Keratinocyte (primary cell): ENCODE measurements around the gene CARS1.

ENCODE experiments used
- CTCF ChIP-seq, 3 experiments: IDR thresholded peaks in 1 of 3; conservative IDR thresholded peaks in 1 of 3; optimal IDR thresholded peaks in 1 of 3; 2 replicates in 2 of 3; 3 replicates in 1 of 3; pipeline versions ENCODE3 to v1.5.1; 2011; ENCODE audit warnings: low read length in 3 of 3, mild to moderate bottlenecking in 3 of 3, moderate library complexity in 2 of 3, control low read depth in 1 of 3, inconsistent platforms in 1 of 3; ENCODE audit not compliant: insufficient read depth in 2 of 3; ENCODE audit errors: extremely low read depth in 1 of 3
- EZH2 ChIP-seq: IDR thresholded peaks from one replicate; pipeline ENCODE4 v1.6.1; 2012; ENCODE audit warnings: inconsistent platforms, mild to moderate bottlenecking, low read length, moderate library complexity

DNA sequence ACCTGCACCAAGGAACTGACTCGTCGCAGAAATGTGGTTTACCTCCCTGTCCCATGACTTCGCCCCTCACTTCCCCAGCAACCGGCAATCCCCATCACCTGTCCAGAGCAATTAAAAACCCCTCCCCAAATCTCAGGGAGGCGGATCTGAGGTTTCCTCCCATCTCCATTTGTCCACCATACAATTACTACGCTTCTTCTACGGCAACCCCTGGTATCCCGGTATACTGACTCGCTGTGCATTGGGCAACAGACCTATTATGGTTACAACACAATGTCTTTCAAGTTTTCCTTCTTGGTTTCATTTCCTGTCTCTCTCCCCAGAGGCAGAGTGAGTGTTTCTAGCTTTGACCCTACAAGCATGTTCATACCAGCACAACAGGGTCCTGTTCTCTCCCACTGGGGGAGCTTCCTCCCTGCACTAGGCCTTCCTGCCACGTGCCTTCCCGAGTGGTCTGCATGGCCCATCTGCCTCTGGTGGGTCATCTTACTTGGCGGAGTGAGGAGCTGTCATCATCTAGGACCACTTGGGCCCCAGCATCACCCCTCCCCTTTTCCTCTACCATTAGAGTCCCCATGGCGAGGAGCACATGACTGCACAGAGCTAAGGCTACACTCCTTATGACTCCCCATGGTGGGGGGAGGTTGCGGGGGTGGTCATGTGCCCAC lies 34.8 kb downstream of the CARS1 start:
- TF ChIP-seq CTCF (optimal IDR thresholded peaks at IDR 0.05 in 1 of 3, IDR thresholded peaks at IDR 0.05 in 1 of 3, conservative IDR thresholded peaks at IDR 0.05 in 1 of 3; ENCODE audit: extremely low read depth in 1 of 3, insufficient read depth in 2 of 3, low read length in 3 of 3) (no peak), EZH2 (no peak)
